Brain pericyte (primary cell): ENCODE data around the gene IGF2BP1.
"Not testable (repeated sequence)": the region's sequence is repeated elsewhere in the genome, so short reads cannot be mapped to it uniquely, and the experiment has no call there.

Experiments used
- DNase-seq: peaks from one replicate; pipeline ENCODE4 v3.0.0-alpha.2; 2012; ENCODE audit warnings: low read depth, low spot score

Gene IGF2BP1

GRCh38 chr17:49100601-49101000 lies 103.4 kb downstream of the IGF2BP1 start:
- no peak for DNase-seq

- DNase-seq: no peak
Measured at GRCh38 chr17:49101054-49101534, 103.9 kb downstream of the IGF2BP1 start.

- not testable (repeated sequence) for DNase-seq
Measured at GRCh38 chr17:49103360-49103759, 106.2 kb downstream of the IGF2BP1 start.

GRCh38 chr17:49104511-49105074 lies 107.4 kb downstream of the IGF2BP1 start:
- DNase-seq: no peak
